Measurements from ENCODE around the gene RPL4. TPM values are rescaled to one million over a fixed set of nuclear protein-coding genes. Genes with fewer than 3 reads are reported as not detected.

RPL4 gene
- total and polyA plus RNA-seq, 9 of the 15 experiments (the other 6 are each of a cell fraction or from before 2014, with no cell fraction given): 2,055 to 7,760 (median 5,069) TPM

- TF ChIP-seq HMGXB4 (CRISPR knock-in tag; IDR thresholded peaks at IDR 0.05): peak; percentile 45; the same call in 1 of the 2 replicates
- no peak for TF ChIP-seq MAFF (IDR thresholded peaks at IDR 0.05; ENCODE audit: low read length)
- no peak for TF ChIP-seq ZNF696 (CRISPR knock-in tag; conservative IDR thresholded peaks at IDR 0.05)
- TF ChIP-seq MCM5 (IDR thresholded peaks at IDR 0.05; ENCODE audit: low read depth): no peak
- TF ChIP-seq RCOR1 (IDR thresholded peaks at IDR 0.05; ENCODE audit: borderline replicate concordance in 1 of 2, low read depth in 2 of 2, low read length in 2 of 2): 0 out of 4 replicates have a peak, but pooled peaks of 1 of the 2 experiments have one; percentile 8
- no peak for TF ChIP-seq SNAPC5 (CRISPR knock-in tag; IDR thresholded peaks at IDR 0.05)
- TF ChIP-seq POLR2A (conservative IDR thresholded peaks at IDR 0.05): peak; percentile 100
- TF ChIP-seq ZNF277 (CRISPR knock-in tag; IDR thresholded peaks at IDR 0.05; ENCODE audit: borderline replicate concordance): no peak
- peak; percentile 75; the same call in 1 of the 2 replicates for TF ChIP-seq FOXM1 (IDR thresholded peaks at IDR 0.05; ENCODE audit: low read depth)
- TF ChIP-seq FOXM1 (CRISPR knock-in tag; IDR thresholded peaks at IDR 0.05; ENCODE audit: low read depth): no peak
- TF ChIP-seq TAF9B (IDR thresholded peaks at IDR 0.05; ENCODE audit: partially characterized antibody): peak; percentile 99
- peak; percentile 91 for TF ChIP-seq PML (IDR thresholded peaks at IDR 0.05; ENCODE audit: low read length)
- no peak for TF ChIP-seq ZNF3 (CRISPR knock-in tag; IDR thresholded peaks at IDR 0.05)
- no peak; the same call in 1 of the 2 replicates for TF ChIP-seq EGR1 (conservative IDR thresholded peaks at IDR 0.05)
- no peak for TF ChIP-seq GATAD2A (IDR thresholded peaks at IDR 0.05)
- TF ChIP-seq MNT (conservative IDR thresholded peaks at IDR 0.05): peak; percentile 90 to 91
- TF ChIP-seq KLF1 (tag; IDR thresholded peaks at IDR 0.05): no peak
- peak; percentile 83; the same call in 1 of the 2 replicates for TF ChIP-seq CREB3L1 (IDR thresholded peaks at IDR 0.05; ENCODE audit: borderline replicate concordance, low read depth)
- TF ChIP-seq ARID1B (IDR thresholded peaks at IDR 0.05): peak; percentile 33; the same call in 1 of the 2 replicates
- TF ChIP-seq CTCF (IDR thresholded peaks at IDR 0.05 in 2 of 3, conservative IDR thresholded peaks at IDR 0.05 in 1 of 3; ENCODE audit: insufficient read depth in 2 of 3, low read depth in 1 of 3, low read length in 3 of 3): no peak
These were observed at the start of gene RPL4, which contains the start of gene ZWILCH (continued) for GRCh38 chr15:66504563-66505429.
